Bronchial epithelial cell (primary cell): Measurements from ENCODE around the gene GRM8. TPM values are rescaled to one million over a fixed set of nuclear protein-coding genes. Genes with fewer than 3 reads are reported as not detected.

ENCODE experiments used
- DNase-seq: peaks from one replicate; pipeline ENCODE4 v3.0.0-alpha.2; 2010; ENCODE audit warnings: low read depth
- FAIRE-seq: peaks from 2 replicates; lab custom pipeline; 2011; peaks lifted over from hg19 to GRCh38; lab: Jason Lieb, UNC
- H3K27me3 ChIP-seq: 2 replicates; pipeline ENCODE4 v1.5.1; 2011; ENCODE audit warnings: low read length; ENCODE audit not compliant: control insufficient read depth, insufficient read depth
- H3K36me3 ChIP-seq: 2 replicates; pipeline ENCODE4 v1.5.1; 2011; ENCODE audit warnings: low read length; ENCODE audit not compliant: control insufficient read depth, insufficient read depth
- H3K4me3 ChIP-seq: 2 replicates; pipeline ENCODE4 v1.5.1; 2011; ENCODE audit warnings: mild to moderate bottlenecking, low read depth, low read length, control low read depth
- total RNA-seq: library from RNA; depleted of rRNA; stranded (reverse); fragments of >200 nt; gene quantifications from 2 replicates; pipeline ENCODE4 v1.2.1, GENCODE V29; 2014
- TF ChIP-seq, protein P1 (sequence below): IDR thresholded peaks from 2 replicates; pipeline ENCODE4 v1.5.1; 2011; ENCODE audit warnings: mild to moderate bottlenecking, moderate library complexity, low read length, control low read depth, inconsistent platforms; ENCODE audit not compliant: insufficient read depth, severe bottlenecking

The GRM8 gene
- total RNA-seq, 1 donor from 2014 or later: not detected

DNA sequence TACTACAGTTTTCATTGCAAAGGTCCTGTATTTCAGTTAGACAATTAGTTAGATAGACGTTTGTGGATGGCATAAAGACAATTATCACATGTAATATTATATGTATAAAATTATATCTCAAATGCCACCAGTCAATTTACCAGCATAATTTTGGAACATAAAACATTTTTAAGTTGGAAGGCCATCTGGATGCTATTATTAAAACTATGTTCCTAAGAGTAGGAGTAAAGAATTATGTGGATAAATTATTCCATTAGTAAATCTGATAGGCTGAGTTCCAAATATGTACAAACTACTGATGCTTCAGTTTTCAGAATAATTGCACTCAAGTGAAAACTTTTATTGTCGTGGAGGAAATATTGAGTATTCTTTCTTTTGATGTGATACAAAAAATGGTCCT lies 790.3 kb downstream of the GRM8 start:
- no peak for DNase-seq
- Histone ChIP-seq H3K27me3 (no peaks in the 10 kb centered on the region), H3K4me3 (no peak overlapping the region), H3K36me3 (no peaks in the 10 kb centered on the region)
- TF ChIP-seq, protein P1, sequence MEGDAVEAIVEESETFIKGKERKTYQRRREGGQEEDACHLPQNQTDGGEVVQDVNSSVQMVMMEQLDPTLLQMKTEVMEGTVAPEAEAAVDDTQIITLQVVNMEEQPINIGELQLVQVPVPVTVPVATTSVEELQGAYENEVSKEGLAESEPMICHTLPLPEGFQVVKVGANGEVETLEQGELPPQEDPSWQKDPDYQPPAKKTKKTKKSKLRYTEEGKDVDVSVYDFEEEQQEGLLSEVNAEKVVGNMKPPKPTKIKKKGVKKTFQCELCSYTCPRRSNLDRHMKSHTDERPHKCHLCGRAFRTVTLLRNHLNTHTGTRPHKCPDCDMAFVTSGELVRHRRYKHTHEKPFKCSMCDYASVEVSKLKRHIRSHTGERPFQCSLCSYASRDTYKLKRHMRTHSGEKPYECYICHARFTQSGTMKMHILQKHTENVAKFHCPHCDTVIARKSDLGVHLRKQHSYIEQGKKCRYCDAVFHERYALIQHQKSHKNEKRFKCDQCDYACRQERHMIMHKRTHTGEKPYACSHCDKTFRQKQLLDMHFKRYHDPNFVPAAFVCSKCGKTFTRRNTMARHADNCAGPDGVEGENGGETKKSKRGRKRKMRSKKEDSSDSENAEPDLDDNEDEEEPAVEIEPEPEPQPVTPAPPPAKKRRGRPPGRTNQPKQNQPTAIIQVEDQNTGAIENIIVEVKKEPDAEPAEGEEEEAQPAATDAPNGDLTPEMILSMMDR: no peak
- FAIRE-seq: no peak

DNA sequence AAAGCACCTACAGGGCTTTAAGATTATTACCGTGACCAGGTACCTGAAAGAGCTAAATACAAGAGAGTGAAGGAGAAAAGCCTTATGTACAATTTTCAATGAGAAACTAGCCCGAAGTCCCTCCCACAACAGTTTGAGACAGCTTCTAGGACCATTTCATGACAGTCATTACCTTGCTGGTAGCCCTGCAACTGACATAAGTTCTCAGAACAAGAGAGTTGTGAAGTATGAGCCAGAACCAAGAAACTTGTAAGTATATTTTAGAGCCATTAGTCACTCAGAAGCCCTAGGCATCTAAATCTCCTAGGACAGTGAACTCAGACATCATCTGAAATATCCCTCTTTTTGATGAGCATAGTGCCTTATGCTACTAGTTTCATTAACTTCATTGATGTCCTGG lies 792.1 kb downstream of the GRM8 start:
- Histone ChIP-seq H3K4me3 (no peak overlapping the region), H3K36me3 (no peaks in the 10 kb centered on the region), H3K27me3 (no peaks in the 10 kb centered on the region)
- TF ChIP-seq, protein P1: no peak
- no peak for DNase-seq
- FAIRE-seq: no peak

GRCh38 chr7:126453104-126453503 lies 799.6 kb downstream of the GRM8 start:
- no peak for DNase-seq
- no peak for FAIRE-seq
- Histone ChIP-seq H3K36me3 (no peaks in the 10 kb centered on the region), H3K4me3 (no peak overlapping the region), H3K27me3 (no peaks in the 10 kb centered on the region)
- TF ChIP-seq, protein P1: no peak

GRCh38 chr7:126450269-126450671 lies 802.5 kb downstream of the GRM8 start:
- H3K36me3 ChIP-seq: no peaks in the 10 kb centered on the region
- DNase-seq (no peak), FAIRE-seq (no peak)
- TF ChIP-seq, protein P1: no peak
- no peak overlapping the region for H3K4me3 ChIP-seq
- no peaks in the 10 kb centered on the region for H3K27me3 ChIP-seq

DNA sequence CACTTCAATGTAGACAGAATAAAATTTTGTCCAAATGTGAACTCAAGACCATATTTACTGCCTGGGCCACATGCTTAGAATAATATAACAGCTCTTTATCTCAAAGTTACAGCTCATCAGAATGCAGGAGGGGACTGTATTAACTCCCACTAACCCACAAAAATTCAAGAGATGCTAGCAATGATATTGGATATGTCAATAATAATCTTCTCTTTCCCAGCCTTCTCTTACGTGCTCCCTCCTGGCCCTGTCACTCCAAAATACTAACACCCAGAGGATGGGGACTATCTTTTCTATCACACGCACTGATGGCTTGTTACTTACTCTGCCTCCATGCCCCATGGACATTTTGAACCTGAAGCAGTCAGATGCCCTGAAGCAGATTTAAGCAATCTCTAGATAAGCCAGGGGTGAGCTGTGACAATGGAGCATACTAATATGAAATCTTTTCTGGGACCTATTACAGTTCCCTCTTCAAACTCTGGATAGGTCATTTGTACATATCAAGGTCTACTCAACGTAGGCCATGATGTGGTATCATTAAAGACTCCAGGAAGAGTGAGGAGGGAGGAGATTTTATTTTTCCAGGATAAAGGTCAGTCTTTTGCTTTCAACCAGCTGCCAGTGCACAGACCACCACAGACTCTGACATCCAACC lies 803.0 kb downstream of the GRM8 start:
- TF ChIP-seq, protein P1: no peak
- no peaks in the 10 kb centered on the region for H3K27me3 ChIP-seq
- DNase-seq (no peak), FAIRE-seq (no peak)
- H3K4me3 ChIP-seq: no peak overlapping the region
- H3K36me3 ChIP-seq: no peaks in the 10 kb centered on the region

GRCh38 chr7:126447984-126448383 lies 804.8 kb downstream of the GRM8 start:
- no peaks in the 10 kb centered on the region for H3K36me3 ChIP-seq
- FAIRE-seq (no peak), DNase-seq (no peak)
- TF ChIP-seq, protein P1: no peak
- H3K4me3 ChIP-seq: no peak overlapping the region
- no peaks in the 10 kb centered on the region for H3K27me3 ChIP-seq
